OCI-M1 (cell line): ENCODE data around the gene CDC42EP5.
A peak's percentile ranks its signal among the peaks of the same experiment; 100 is the strongest.
"Not testable (repeated sequence)": the region's sequence is repeated elsewhere in the genome, so short reads cannot be mapped to it uniquely, and the experiment has no call there.

ENCODE experiments used
- DNase-seq: peaks from one replicate; lab custom pipeline; 2025; lab: John Stamatoyannopoulos, UW

The CDC42EP5 gene

GRCh38 chr19:54489341-54489740 lies 16.2 kb upstream of the CDC42EP5 start:
- no peak for DNase-seq

GRCh38 chr19:54485851-54486250 lies 12.8 kb upstream of the CDC42EP5 start:
- DNase-seq: no peak

GRCh38 chr19:54484451-54484850 lies 11.4 kb upstream of the CDC42EP5 start:
- DNase-seq: no peak

GRCh38 chr19:54482889-54483288 lies 9.8 kb upstream of the CDC42EP5 start:
- peak; percentile 69 for DNase-seq

GRCh38 chr19:54481326-54481930 lies 8.3 kb upstream of the CDC42EP5 start:
- peak; percentile 73 for DNase-seq

GRCh38 chr19:54480051-54480450 lies 7.0 kb upstream of the CDC42EP5 start:
- DNase-seq: peak; percentile 71

- DNase-seq: peak; percentile 71
Measured at GRCh38 chr19:54478677-54479266, 5.7 kb upstream of the CDC42EP5 start.

- DNase-seq: no peak
Measured at GRCh38 chr19:54477650-54478049, 4.6 kb upstream of the CDC42EP5 start.

GRCh38 chr19:54475706-54476105 lies 2.6 kb upstream of the CDC42EP5 start:
- DNase-seq: no peak

GRCh38 chr19:54473892-54474372 lies 836 bp upstream of the CDC42EP5 start:
- DNase-seq: no peak

- no peak for DNase-seq
Measured at GRCh38 chr19:54470991-54471782, 1.9 kb downstream of the CDC42EP5 start.

- DNase-seq: no peak
Measured at GRCh38 chr19:54470276-54470887, 2.7 kb downstream of the CDC42EP5 start.

GRCh38 chr19:54469496-54469934 lies 3.6 kb downstream of the CDC42EP5 start:
- peak; percentile 20 for DNase-seq

GRCh38 chr19:54466110-54466480 lies 7.0 kb downstream of the CDC42EP5 start:
- not testable (repeated sequence) for DNase-seq

GRCh38 chr19:54465426-54466109 lies 7.5 kb downstream of the CDC42EP5 start:
- no peak for DNase-seq

GRCh38 chr19:54464630-54465425 lies 8.3 kb downstream of the CDC42EP5 start:
- DNase-seq: peak; percentile 97

GRCh38 chr19:54464044-54464629 lies 9.0 kb downstream of the CDC42EP5 start:
- peak; percentile 100 for DNase-seq

GRCh38 chr19:54463531-54464043 lies 9.5 kb downstream of the CDC42EP5 start, which contains the start of gene LENG9:
Gene LENG9, minus strand, starts transcription at chr19:54463778. Its CDS starts 252 bp downstream, at chr19:54463526.
- DNase-seq: peak; percentile 100

- peak; percentile 89 for DNase-seq
Measured at GRCh38 chr19:54462655-54463530, 10.2 kb downstream of the CDC42EP5 start.
